KMS-11 (cell line): ENCODE measurements around the gene JOSD2.

Experiments
- H2AFZ ChIP-seq: fragments of 200-600 bp; sonication (generic); 2 replicates; pipeline ENCODE4 v1.6.1; 2016; ENCODE audit warnings: antibody characterized with exemption, mixed run types, low read depth
- H3K27ac ChIP-seq: fragments of 200-600 bp; sonication (generic); 2 replicates; pipeline ENCODE4 v1.6.1; 2016; ENCODE audit warnings: mild to moderate bottlenecking, mixed run types
- H3K27me3 ChIP-seq: fragments of 200-600 bp; sonication (generic); 2 replicates; pipeline ENCODE4 v1.6.1; 2017; ENCODE audit warnings: mild to moderate bottlenecking, low read depth, mixed run types, moderate library complexity; ENCODE audit not compliant: insufficient read depth
- H3K36me3 ChIP-seq: fragments of 200-600 bp; sonication (generic); 2 replicates; pipeline ENCODE4 v1.6.1; 2017; ENCODE audit warnings: mild to moderate bottlenecking, mixed run types; ENCODE audit not compliant: insufficient read depth
- H3K4me1 ChIP-seq: fragments of 200-600 bp; sonication (generic); 2 replicates; pipeline ENCODE4 v1.6.1; 2016; ENCODE audit warnings: mild to moderate bottlenecking, low read depth, mixed run types; ENCODE audit not compliant: poor library complexity, severe bottlenecking
- H3K4me2 ChIP-seq: fragments of 200-600 bp; sonication (generic); 2 replicates; pipeline ENCODE4 v1.7.0; 2016; ENCODE audit warnings: mild to moderate bottlenecking, mixed run types
- H3K4me3 ChIP-seq: fragments of 200-600 bp; sonication (generic); IDR thresholded peaks from 2 replicates; pipeline ENCODE4 v1.6.1; 2017; ENCODE audit warnings: low read depth, low read length, mixed read lengths; ENCODE audit not compliant: insufficient read depth
- H3K79me2 ChIP-seq: fragments of 200-600 bp; sonication (generic); 2 replicates; pipeline ENCODE4 v1.6.1; 2016; ENCODE audit warnings: low read depth, mixed run types; ENCODE audit not compliant: insufficient read depth
- H3K9ac ChIP-seq: fragments of 200-600 bp; sonication (generic); 2 replicates; pipeline ENCODE4 v1.6.1; 2016; ENCODE audit warnings: mild to moderate bottlenecking, mixed run types
- H4K20me1 ChIP-seq: fragments of 200-600 bp; sonication (generic); 2 replicates; pipeline ENCODE4 v1.6.1; 2016; ENCODE audit warnings: mild to moderate bottlenecking, mixed run types; ENCODE audit not compliant: insufficient read depth
- TF ChIP-seq, protein P1 (sequence below): fragments of 200-600 bp; sonication (generic); conservative IDR thresholded peaks from 2 replicates; pipeline ENCODE4 v1.6.1; 2017; ENCODE audit warnings: low read depth, mild to moderate bottlenecking, antibody characterized with exemption, low read length, moderate library complexity, mixed read lengths

The JOSD2 gene

DNA sequence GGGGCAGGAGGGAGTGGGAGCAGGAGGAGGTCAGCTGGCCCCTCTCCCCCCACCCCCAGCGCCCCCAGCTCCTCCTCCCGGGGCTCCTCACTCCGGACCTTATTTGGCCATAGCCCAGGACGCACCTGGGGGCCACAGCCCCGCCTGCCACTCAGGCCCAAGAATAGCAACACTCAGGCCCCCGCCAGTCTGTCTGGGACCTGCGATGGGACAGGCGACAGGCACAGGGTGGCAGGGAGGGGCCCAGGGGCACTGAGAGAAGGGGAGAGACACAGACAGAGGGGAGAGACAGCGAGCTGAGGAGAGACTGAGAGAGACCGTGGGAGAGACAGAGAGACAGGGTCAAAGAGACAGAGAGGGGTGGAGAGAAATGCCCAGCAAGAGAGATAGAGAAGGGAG, 10.2 kb downstream of the JOSD2 start:
- Histone ChIP-seq H3K27ac (no peak overlapping the region), H3K9ac (no peak overlapping the region), H4K20me1 (no peaks in the 10 kb centered on the region), H3K4me3 (no peak overlapping the region), H3K27me3 (no peaks in the 10 kb centered on the region), H3K36me3 (no peaks in the 10 kb centered on the region), H3K79me2 (no peaks in the 10 kb centered on the region), H3K4me1 (no peaks in the 10 kb centered on the region), H3K4me2 (no peak overlapping the region), H2AFZ (no peak overlapping the region)
- TF ChIP-seq, protein P1, sequence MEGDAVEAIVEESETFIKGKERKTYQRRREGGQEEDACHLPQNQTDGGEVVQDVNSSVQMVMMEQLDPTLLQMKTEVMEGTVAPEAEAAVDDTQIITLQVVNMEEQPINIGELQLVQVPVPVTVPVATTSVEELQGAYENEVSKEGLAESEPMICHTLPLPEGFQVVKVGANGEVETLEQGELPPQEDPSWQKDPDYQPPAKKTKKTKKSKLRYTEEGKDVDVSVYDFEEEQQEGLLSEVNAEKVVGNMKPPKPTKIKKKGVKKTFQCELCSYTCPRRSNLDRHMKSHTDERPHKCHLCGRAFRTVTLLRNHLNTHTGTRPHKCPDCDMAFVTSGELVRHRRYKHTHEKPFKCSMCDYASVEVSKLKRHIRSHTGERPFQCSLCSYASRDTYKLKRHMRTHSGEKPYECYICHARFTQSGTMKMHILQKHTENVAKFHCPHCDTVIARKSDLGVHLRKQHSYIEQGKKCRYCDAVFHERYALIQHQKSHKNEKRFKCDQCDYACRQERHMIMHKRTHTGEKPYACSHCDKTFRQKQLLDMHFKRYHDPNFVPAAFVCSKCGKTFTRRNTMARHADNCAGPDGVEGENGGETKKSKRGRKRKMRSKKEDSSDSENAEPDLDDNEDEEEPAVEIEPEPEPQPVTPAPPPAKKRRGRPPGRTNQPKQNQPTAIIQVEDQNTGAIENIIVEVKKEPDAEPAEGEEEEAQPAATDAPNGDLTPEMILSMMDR, result no peak

DNA sequence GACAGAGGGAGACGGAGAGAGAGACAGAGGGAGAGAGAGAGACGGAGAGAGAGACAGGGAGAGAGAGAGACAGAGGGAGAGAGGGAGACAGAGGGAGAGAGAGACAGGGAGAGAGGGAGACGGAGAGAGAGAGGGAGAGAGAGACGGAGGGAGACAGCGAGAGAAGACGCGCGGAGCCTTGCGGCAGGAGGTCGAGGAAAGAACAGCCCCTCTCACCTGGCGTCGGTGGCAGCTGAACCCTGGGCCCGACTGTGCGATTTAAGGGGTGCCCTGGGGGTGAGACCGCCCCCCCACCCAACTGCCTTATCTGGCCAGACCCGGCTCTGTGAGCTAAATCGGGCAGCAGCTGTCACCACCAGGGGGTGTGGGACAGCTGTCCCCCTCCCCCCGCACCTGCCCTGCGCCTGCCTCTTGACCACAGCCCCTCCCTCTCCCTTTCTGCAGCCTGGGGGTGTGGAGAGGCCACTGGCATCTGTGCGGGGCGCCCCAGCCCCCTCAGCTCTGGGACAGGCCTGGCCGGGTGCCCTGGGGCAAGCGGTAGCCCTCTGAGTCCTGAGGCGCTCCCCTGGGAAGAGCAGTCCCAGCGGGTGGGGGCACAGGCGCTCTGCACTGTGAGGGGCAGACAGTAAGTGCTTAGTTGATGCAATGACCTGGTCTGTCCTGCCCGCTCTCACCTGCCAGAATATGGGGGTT, 10.8 kb downstream of the JOSD2 start:
- H2AFZ ChIP-seq, result no peak overlapping the region
- H3K27me3 ChIP-seq, result no peaks in the 10 kb centered on the region
- H4K20me1 ChIP-seq, result no peaks in the 10 kb centered on the region
- no peaks in the 10 kb centered on the region for H3K79me2 ChIP-seq
- no peak overlapping the region for H3K4me3 ChIP-seq
- TF ChIP-seq, protein P1, result no peak
- no peak overlapping the region for H3K9ac ChIP-seq
- H3K36me3 ChIP-seq, result no peaks in the 10 kb centered on the region
- H3K4me1 ChIP-seq, result no peaks in the 10 kb centered on the region
- no peak overlapping the region for H3K4me2 ChIP-seq
- no peak overlapping the region for H3K27ac ChIP-seq

DNA sequence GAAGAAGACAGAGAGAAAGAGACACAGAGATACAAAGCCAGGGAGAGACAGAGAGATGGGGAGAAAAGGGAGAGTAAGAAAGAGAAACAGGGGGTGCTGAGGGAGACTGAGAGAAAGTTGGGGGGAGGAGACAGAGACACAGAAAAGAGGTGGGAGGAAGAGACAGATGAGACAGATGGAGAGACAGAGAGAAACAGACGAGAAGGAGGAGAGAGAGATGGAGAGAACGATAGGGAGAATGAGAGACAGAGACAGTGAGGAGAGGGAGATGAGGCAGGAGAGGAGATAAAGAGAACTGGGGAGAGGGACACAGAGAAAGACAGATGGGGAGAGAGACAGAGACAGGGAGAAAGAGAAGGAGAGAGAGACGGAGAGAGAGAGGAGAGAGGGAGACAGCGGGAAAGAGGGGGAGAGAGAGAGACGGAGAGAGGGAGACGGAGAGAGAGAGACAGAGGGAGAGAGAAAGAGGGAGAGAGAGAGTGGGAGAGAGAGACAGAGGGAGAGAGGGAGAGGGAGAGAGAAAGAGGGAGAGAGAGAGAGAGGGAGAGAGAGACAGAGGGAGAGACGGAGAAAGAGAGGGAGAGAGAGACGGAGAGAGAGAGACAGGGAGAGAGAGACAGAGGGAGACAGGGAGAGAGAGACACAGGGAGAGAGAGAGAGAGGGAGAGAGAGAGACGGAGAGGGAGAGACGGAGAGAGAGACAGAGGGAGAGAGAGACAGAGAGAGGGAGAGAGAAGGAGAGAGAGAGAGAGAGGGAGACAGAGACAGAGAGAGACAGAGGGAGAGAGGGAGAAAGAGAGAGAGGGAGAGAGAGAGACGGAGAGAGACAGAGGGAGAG, 12.6 kb downstream of the JOSD2 start:
- Histone ChIP-seq H4K20me1 (no peaks in the 10 kb centered on the region), H3K36me3 (no peaks in the 10 kb centered on the region), H3K4me1 (no peaks in the 10 kb centered on the region), H2AFZ (no peak overlapping the region), H3K4me2 (no peak overlapping the region), H3K79me2 (no peaks in the 10 kb centered on the region), H3K9ac (no peak overlapping the region), H3K27me3 (no peaks in the 10 kb centered on the region), H3K4me3 (no peak overlapping the region), H3K27ac (no peak overlapping the region)
- TF ChIP-seq, protein P1, result no peak

DNA sequence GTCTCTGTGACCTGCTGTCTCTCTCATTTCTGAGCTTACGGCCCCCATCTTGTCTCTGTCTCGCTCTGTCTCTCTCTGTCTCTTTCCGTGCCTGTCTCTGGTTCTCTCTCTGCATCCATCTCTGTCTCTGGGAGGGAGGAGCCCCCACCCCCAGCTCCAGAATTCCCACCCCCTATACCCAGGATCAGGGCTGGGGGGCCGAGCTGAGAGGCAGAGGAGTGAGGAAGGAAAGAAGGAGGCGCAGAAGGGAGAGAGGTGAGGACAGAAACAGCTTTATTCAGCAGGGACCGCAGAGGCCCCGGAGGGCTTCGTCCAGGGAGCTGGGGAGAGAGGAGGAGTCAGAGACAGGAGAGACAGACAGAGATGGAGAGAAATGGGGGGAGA, 14.0 kb downstream of the JOSD2 start:
- Histone ChIP-seq H3K27ac (no peak overlapping the region), H3K4me3 (no peak overlapping the region), H3K79me2 (no peaks in the 10 kb centered on the region), H3K4me1 (no peaks in the 10 kb centered on the region), H3K36me3 (no peaks in the 10 kb centered on the region), H3K4me2 (no peak overlapping the region), H3K27me3 (no peaks in the 10 kb centered on the region), H4K20me1 (no peaks in the 10 kb centered on the region), H3K9ac (no peak overlapping the region), H2AFZ (no peak overlapping the region)
- TF ChIP-seq, protein P1, result no peak
